SK-N-SH (cell line): ENCODE data around the gene LAX1.

ENCODE experiments used
- EP300 ChIP-seq, 2 experiments: IDR thresholded peaks; 2 replicates each; pipeline versions ENCODE4 v1.4.0 to v1.6.1; 2012; ENCODE audit warnings: borderline replicate concordance in 1 of 2, low read depth in 1 of 2, low read length in 1 of 2
- EZH2phosphoT487 ChIP-seq: fragments of 200-600 bp; sonication (generic); IDR thresholded peaks from 2 replicates; pipeline ENCODE4 v1.6.1; 2017; ENCODE audit warnings: low read depth, mixed run types, mild to moderate bottlenecking, antibody characterized with exemption, moderate library complexity, borderline replicate concordance
- FOXM1 ChIP-seq: IDR thresholded peaks from 2 replicates; pipeline ENCODE4 v1.4.0; 2012; ENCODE audit warnings: low read depth, mild to moderate bottlenecking
- GABPA ChIP-seq: IDR thresholded peaks from 2 replicates; pipeline ENCODE4 v1.4.0; 2012; ENCODE audit warnings: low read depth, mild to moderate bottlenecking
- NFIC ChIP-seq: IDR thresholded peaks from 2 replicates; pipeline ENCODE4 v1.4.0; 2012; ENCODE audit warnings: borderline replicate concordance
- NRF1 ChIP-seq: IDR thresholded peaks from 2 replicates; pipeline ENCODE4 v1.6.1; 2012; ENCODE audit warnings: low read depth, mild to moderate bottlenecking, low read length
- RAD21 ChIP-seq: IDR thresholded peaks from 2 replicates; pipeline ENCODE4 v1.6.1; 2012; ENCODE audit warnings: mild to moderate bottlenecking, low read length
- RCOR1 ChIP-seq: fragments of 150-350 bp; IDR thresholded peaks from 2 replicates; pipeline ENCODE4 v1.6.1; 2017; ENCODE audit warnings: antibody characterized with exemption, low read length
- RFX5 ChIP-seq: IDR thresholded peaks from 2 replicates; pipeline ENCODE4 v1.6.1; 2012; ENCODE audit warnings: mild to moderate bottlenecking, improper control_type of control experiment, low read length
- TF ChIP-seq, protein P1 (sequence below): fragments of 200-600 bp; sonication (generic); IDR thresholded peaks from 2 replicates; pipeline ENCODE4 v1.6.1; 2017; ENCODE audit warnings: antibody characterized with exemption, mild to moderate bottlenecking, moderate library complexity

DNA sequence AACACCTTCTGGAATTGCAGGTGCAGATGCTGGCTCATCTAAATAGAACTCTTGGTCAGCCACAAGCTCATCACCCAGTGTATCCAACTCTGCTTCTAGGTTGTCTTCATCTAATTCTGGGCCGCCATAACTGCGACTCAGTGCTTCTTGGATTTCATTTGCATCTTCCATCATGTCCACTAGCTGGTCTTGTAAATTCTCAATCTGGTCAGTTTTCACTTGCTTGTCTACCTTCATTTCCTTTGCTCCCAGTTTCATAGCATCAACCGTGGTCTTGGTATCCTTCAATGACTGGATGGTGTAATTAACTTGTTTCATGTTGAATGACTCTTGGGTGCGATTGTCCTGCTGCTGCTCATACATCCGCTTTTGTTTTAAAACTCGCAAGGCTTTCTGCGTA is 40.7 kb downstream of the LAX1 start:
- TF ChIP-seq, protein P1, sequence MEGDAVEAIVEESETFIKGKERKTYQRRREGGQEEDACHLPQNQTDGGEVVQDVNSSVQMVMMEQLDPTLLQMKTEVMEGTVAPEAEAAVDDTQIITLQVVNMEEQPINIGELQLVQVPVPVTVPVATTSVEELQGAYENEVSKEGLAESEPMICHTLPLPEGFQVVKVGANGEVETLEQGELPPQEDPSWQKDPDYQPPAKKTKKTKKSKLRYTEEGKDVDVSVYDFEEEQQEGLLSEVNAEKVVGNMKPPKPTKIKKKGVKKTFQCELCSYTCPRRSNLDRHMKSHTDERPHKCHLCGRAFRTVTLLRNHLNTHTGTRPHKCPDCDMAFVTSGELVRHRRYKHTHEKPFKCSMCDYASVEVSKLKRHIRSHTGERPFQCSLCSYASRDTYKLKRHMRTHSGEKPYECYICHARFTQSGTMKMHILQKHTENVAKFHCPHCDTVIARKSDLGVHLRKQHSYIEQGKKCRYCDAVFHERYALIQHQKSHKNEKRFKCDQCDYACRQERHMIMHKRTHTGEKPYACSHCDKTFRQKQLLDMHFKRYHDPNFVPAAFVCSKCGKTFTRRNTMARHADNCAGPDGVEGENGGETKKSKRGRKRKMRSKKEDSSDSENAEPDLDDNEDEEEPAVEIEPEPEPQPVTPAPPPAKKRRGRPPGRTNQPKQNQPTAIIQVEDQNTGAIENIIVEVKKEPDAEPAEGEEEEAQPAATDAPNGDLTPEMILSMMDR: no peak
- TF ChIP-seq NRF1 (no peak), EZH2phosphoT487 (no peak), GABPA (no peak), EP300 (IDR thresholded peaks at IDR 0.05; ENCODE audit: borderline replicate concordance in 1 of 2, low read depth in 1 of 2, low read length in 1 of 2) (no peak), RCOR1 (no peak), RFX5 (no peak), NFIC (no peak), FOXM1 (no peak), RAD21 (no peak)
